ENCODE measurements around the gene LRP1B. TPM values are rescaled to one million over a fixed set of nuclear protein-coding genes. Genes with fewer than 3 reads are reported as not detected.

LRP1B gene
- total and polyA plus RNA-seq, 4 donors = 0.01 to 0.84 (median 0.17) TPM

- 83% methylated on average over 3 of the region's 3 CpGs for WGBS
- Histone ChIP-seq H3K36me3 (ENCODE audit: control insufficient read depth in 4 of 4, insufficient read depth in 3 of 4, low read depth in 1 of 4, low read length in 3 of 4) (no peaks in the 10 kb centered on the region), H3K9ac (ENCODE audit: low read depth in 1 of 2, low read length in 2 of 2) (no peak overlapping the region), H3K4me3 (ENCODE audit: low read depth in 1 of 3, low read length in 3 of 3) (no peak overlapping the region), H3K27ac (ENCODE audit: low read depth in 1 of 2, low read length in 2 of 2) (no peak overlapping the region), H3K4me1 (ENCODE audit: control insufficient read depth in 4 of 4, insufficient read depth in 4 of 4, low read length in 3 of 4) (no peaks in the 10 kb centered on the region), H3K27me3 (ENCODE audit: control insufficient read depth in 4 of 4, insufficient read depth in 4 of 4, low read length in 3 of 4) (no peaks in the 10 kb centered on the region), H3K9me3 (ENCODE audit: control insufficient read depth in 4 of 4, low read length in 3 of 4) (no peaks in the 10 kb centered on the region)
- no peak for DNase-seq (ENCODE audit: low spot score)
- no peak for TF ChIP-seq JUND (IDR thresholded peaks at IDR 0.05)
- no peak for TF ChIP-seq CTCF (IDR thresholded peaks at IDR 0.05; ENCODE audit: low read depth, low read length, missing input control)
- no peak for TF ChIP-seq RAD21 (IDR thresholded peaks at IDR 0.05)
- TF ChIP-seq MAX (IDR thresholded peaks at IDR 0.05) = no peak
- no peak for TF ChIP-seq FOXA2 (IDR thresholded peaks at IDR 0.05)
- no peak for TF ChIP-seq YY1 (IDR thresholded peaks at IDR 0.05)
- no peak for TF ChIP-seq EGR1 (IDR thresholded peaks at IDR 0.05; ENCODE audit: low read depth in 2 of 2)
- no peak for TF ChIP-seq ZBTB33 (IDR thresholded peaks at IDR 0.05)
- no peak for TF ChIP-seq GABPA (IDR thresholded peaks at IDR 0.05 in 1 of 2, conservative IDR thresholded peaks at IDR 0.05 in 1 of 2)
Measured at GRCh38 chr2:141142025-141142424, 988.8 kb downstream of the LRP1B start.

GRCh38 chr2:141137122-141137693 lies 993.6 kb downstream of the LRP1B start:
- no peak overlapping the region for H3K27ac ChIP-seq (ENCODE audit: low read depth in 1 of 2, low read length in 2 of 2)
- no peak overlapping the region for H3K9ac ChIP-seq (ENCODE audit: low read depth in 1 of 2, low read length in 2 of 2)
- 70% methylated on average over 4 of the region's 4 CpGs for WGBS
- H3K4me3 ChIP-seq (ENCODE audit: low read depth in 1 of 3, low read length in 3 of 3) = no peak overlapping the region
- TF ChIP-seq YY1 (IDR thresholded peaks at IDR 0.05) = no peak
- TF ChIP-seq RXRA (IDR thresholded peaks at IDR 0.05) = no peak
- no peak for TF ChIP-seq HNF4A (conservative IDR thresholded peaks at IDR 0.05)
- TF ChIP-seq CTCF (IDR thresholded peaks at IDR 0.05; ENCODE audit: low read depth, low read length, missing input control) = no peak
- TF ChIP-seq SP1 (IDR thresholded peaks at IDR 0.05) = no peak
- TF ChIP-seq RAD21 (IDR thresholded peaks at IDR 0.05) = no peak
- no peak for TF ChIP-seq MAX (IDR thresholded peaks at IDR 0.05)
- TF ChIP-seq EGR1 (IDR thresholded peaks at IDR 0.05; ENCODE audit: low read depth in 2 of 2) = no peak
- H3K36me3 ChIP-seq (ENCODE audit: control insufficient read depth in 4 of 4, insufficient read depth in 3 of 4, low read depth in 1 of 4, low read length in 3 of 4) = no peaks in the 10 kb centered on the region
- H3K4me1 ChIP-seq (ENCODE audit: control insufficient read depth in 4 of 4, insufficient read depth in 4 of 4, low read length in 3 of 4) = no peaks in the 10 kb centered on the region
- no peak for DNase-seq (ENCODE audit: low spot score)
- H3K9me3 ChIP-seq (ENCODE audit: control insufficient read depth in 4 of 4, low read length in 3 of 4) = no peaks in the 10 kb centered on the region
- no peaks in the 10 kb centered on the region for H3K27me3 ChIP-seq (ENCODE audit: control insufficient read depth in 4 of 4, insufficient read depth in 4 of 4, low read length in 3 of 4)
